PC-3 (cell line): Measurements from ENCODE around the gene HGS. TPM values are rescaled to one million over a fixed set of nuclear protein-coding genes. Genes with fewer than 3 reads are reported as not detected.

Experiments used
- ATAC-seq: fragments of 200-7000 bp; cut with Tn5 transposase; 2 replicates; pipeline ENCODE4 v1.9.1; 2020; ENCODE audit warnings: mild to moderate bottlenecking, moderate library complexity
- BruUV-seq: library from RNA; stranded (reverse); fragments of 400-500 nt; replicated peaks from 2 replicates; lab custom pipeline; 2021; lab: Mats Ljungman, UMichigan
- CTCF ChIA-PET: fragments of 300-600 bp; sonication (Branson Sonifier 250); formaldehyde crosslinking; loops from one replicate; lab custom pipeline; 2022; ENCODE audit warnings: antibody characterized with exemption; lab: Charles Lee
- POLR2A ChIA-PET: fragments of 300-600 bp; sonication (Branson Sonifier 250); formaldehyde crosslinking; loops from one replicate; lab custom pipeline; 2022; ENCODE audit warnings: antibody characterized with exemption; ENCODE audit not compliant: unreplicated experiment; lab: Charles Lee
- DNase-seq: peaks from one replicate; pipeline ENCODE4 v3.0.0-alpha.2; 2015
- H2AFZ ChIP-seq: fragments of 300-600 bp; sonication (generic); 2 replicates; pipeline ENCODE4 v1.6.0; 2016; ENCODE audit warnings: antibody characterized with exemption, low read length
- H3F3A ChIP-seq: fragments of 300-600 bp; sonication (generic); one replicate; pipeline ENCODE4 v1.6.0; 2017; ENCODE audit warnings: antibody characterized with exemption, low read length, control low read depth, mild to moderate bottlenecking; ENCODE audit not compliant: unreplicated experiment
- H3K27ac ChIP-seq: fragments of 300-600 bp; sonication (generic); 2 replicates; pipeline ENCODE4 v1.5.1; 2016; ENCODE audit warnings: mild to moderate bottlenecking, low read length
- H3K27me3 ChIP-seq: fragments of 300-600 bp; sonication (generic); 2 replicates; pipeline ENCODE4 v1.6.1; 2016; ENCODE audit warnings: low read length, mixed read lengths
- H3K36me3 ChIP-seq: fragments of 300-600 bp; sonication (generic); 2 replicates; pipeline ENCODE4 v1.6.1; 2016; ENCODE audit warnings: low read depth, mixed run types, low read length, mixed read lengths
- H3K4me1 ChIP-seq: fragments of 300-600 bp; sonication (generic); 2 replicates; pipeline ENCODE4 v1.5.1; 2016; ENCODE audit warnings: low read length; ENCODE audit not compliant: insufficient read depth
- H3K4me2 ChIP-seq: fragments of 300-600 bp; sonication (generic); 2 replicates; pipeline ENCODE4 v1.6.0; 2016; ENCODE audit warnings: low read length
- H3K4me3 ChIP-seq: fragments of 300-600 bp; sonication (generic); 2 replicates; pipeline ENCODE4 v1.5.1; 2016; ENCODE audit warnings: mild to moderate bottlenecking, low read length, mixed read lengths
- H3K79me2 ChIP-seq: fragments of 300-600 bp; sonication (generic); 2 replicates; pipeline ENCODE4 v1.6.1; 2017; ENCODE audit warnings: low read length, mixed read lengths
- H3K9ac ChIP-seq: fragments of 300-600 bp; sonication (generic); 2 replicates; pipeline ENCODE4 v1.6.0; 2016; ENCODE audit warnings: mild to moderate bottlenecking, low read length
- H3K9me2 ChIP-seq: fragments of 300-600 bp; sonication (generic); replicated peaks from 2 replicates; pipeline ENCODE4 v1.6.1; 2016; ENCODE audit warnings: mixed run types, low read length, mixed read lengths
- H3K9me3 ChIP-seq: fragments of 300-600 bp; sonication (generic); 2 replicates; pipeline ENCODE4 v1.6.1; 2016; ENCODE audit warnings: low read length, mixed read lengths
- H4K20me1 ChIP-seq: fragments of 300-600 bp; sonication (generic); 2 replicates; pipeline ENCODE4 v1.6.1; 2016; ENCODE audit warnings: low read length, mixed read lengths
- CTCF ChIP-seq: fragments of 300-600 bp; sonication (generic); conservative IDR thresholded peaks from 2 replicates; pipeline ENCODE4 v1.5.1; 2017; ENCODE audit warnings: antibody characterized with exemption, low read depth, mild to moderate bottlenecking, low read length
- EZH2 ChIP-seq: fragments of 300-600 bp; sonication (generic); IDR thresholded peaks from one replicate; pipeline ENCODE4 v1.6.1; 2017; ENCODE audit warnings: antibody characterized with exemption, mild to moderate bottlenecking, low read length; ENCODE audit not compliant: unreplicated experiment
- EZH2phosphoT487 ChIP-seq: fragments of 300-600 bp; sonication (generic); IDR thresholded peaks from 2 replicates; pipeline ENCODE4 v1.6.1; 2018; ENCODE audit warnings: mild to moderate bottlenecking, antibody characterized with exemption, low read length, borderline replicate concordance
- intact Hi-C: fragments of 100-400 bp; cut with micrococcal nuclease; formaldehyde crosslinking; loops from 2 replicates; pipeline ENCODE4 v1.9.0; 2023
- total RNA-seq: library from RNA; depleted of rRNA; stranded (reverse); fragments of >200 nt; gene quantifications from 2 replicates; pipeline ENCODE4 v1.2.3, GENCODE V29; 2014

The HGS gene
- total RNA-seq, 1 experiment from 2014 or later: 177 TPM

- H3K4me3 ChIP-seq: no peak overlapping the region
- H3K9ac ChIP-seq: no peak overlapping the region
- H3K79me2 ChIP-seq: no peaks in the 10 kb centered on the region
- ChIA-PET POLR2A (no interaction called here), CTCF (no interaction called here)
- H3K27me3 ChIP-seq: no peaks in the 10 kb centered on the region
- no peaks in the 10 kb centered on the region for H3K9me3 ChIP-seq
- no peak for ATAC-seq
- no peak overlapping the region for H2AFZ ChIP-seq
- peaks cover 13% of the 10 kb centered on the region for H3K4me1 ChIP-seq
- H3K27ac ChIP-seq: no peak overlapping the region
- H3F3A ChIP-seq: no peaks in the 10 kb centered on the region
- DNase-seq: no peak
- TF ChIP-seq EZH2: no peak
- intact Hi-C loops: no loop called here
- H3K9me2 ChIP-seq: no peaks in the 10 kb centered on the region
- no peaks in the 10 kb centered on the region for H3K36me3 ChIP-seq
- BruUV-seq: no TSS peak
- no peak overlapping the region for H3K4me2 ChIP-seq
- no peaks in the 10 kb centered on the region for H4K20me1 ChIP-seq
Observed at GRCh38 chr17:81646869-81647600, 36.8 kb upstream of the HGS start.

- Histone ChIP-seq H3K9me2 (no peaks in the 10 kb centered on the region), H3K9me3 (no peaks in the 10 kb centered on the region), H3K4me1 (peaks cover 7% of the 10 kb centered on the region), H3K27me3 (no peaks in the 10 kb centered on the region), H3K27ac (no peak overlapping the region), H3K9ac (no peak overlapping the region), H3K4me3 (no peak overlapping the region), H4K20me1 (no peaks in the 10 kb centered on the region), H3K36me3 (no peaks in the 10 kb centered on the region), H2AFZ (no peak overlapping the region), H3F3A (no peaks in the 10 kb centered on the region), H3K4me2 (no peak overlapping the region), H3K79me2 (no peaks in the 10 kb centered on the region)
- DNase-seq: no peak
- no peak for ATAC-seq
- TF ChIP-seq EZH2phosphoT487 (no peak), EZH2 (no peak), CTCF (no peak)
- CTCF ChIA-PET: no interaction called here
- BruUV-seq: no TSS peak
- POLR2A ChIA-PET: no interaction called here
- intact Hi-C loops: no loop called here
Observed at GRCh38 chr17:81647640-81648012, 36.2 kb upstream of the HGS start.

GRCh38 chr17:81648013-81648706, 35.7 kb upstream of the HGS start:
- Histone ChIP-seq H3K79me2 (no peaks in the 10 kb centered on the region), H3K4me3 (no peak overlapping the region), H3K27me3 (no peaks in the 10 kb centered on the region), H3K9me2 (no peaks in the 10 kb centered on the region), H4K20me1 (no peaks in the 10 kb centered on the region), H3K9me3 (no peaks in the 10 kb centered on the region), H3K27ac (no peak overlapping the region), H3F3A (no peaks in the 10 kb centered on the region), H3K4me2 (no peak overlapping the region), H2AFZ (no peak overlapping the region), H3K36me3 (no peaks in the 10 kb centered on the region), H3K4me1 (peaks cover 6% of the 10 kb centered on the region), H3K9ac (no peak overlapping the region)
- no peak for DNase-seq
- BruUV-seq: no TSS peak
- intact Hi-C loops: no loop called here
- ChIA-PET CTCF (no interaction called here), POLR2A (no interaction called here)
- TF ChIP-seq CTCF (no peak), EZH2phosphoT487 (no peak), EZH2 (no peak)
- no peak for ATAC-seq
